RWPE2 (cell line): ENCODE results near the gene FMN1.

ENCODE experiments used
- ATAC-seq: fragments of 200-7000 bp; cut with Tn5 transposase; 3 replicates; pipeline ENCODE4 v1.9.1; 2021; ENCODE audit warnings: low read depth
- DNase-seq: peaks from one replicate; pipeline ENCODE4 v3.0.0-alpha.2; 2020; ENCODE audit warnings: low spot score
- H3K27ac ChIP-seq: fragments of 450-650 bp; 2 replicates; pipeline ENCODE4 v1.5.1; 2017; ENCODE audit warnings: mild to moderate bottlenecking; ENCODE audit not compliant: poor library complexity, severe bottlenecking
- H3K27me3 ChIP-seq: fragments of 250-450 bp; sonication (Bioruptor Pico); 2 replicates; pipeline ENCODE4 v1.5.1; 2021; ENCODE audit warnings: mild to moderate bottlenecking, moderate library complexity; ENCODE audit not compliant: insufficient read depth, poor library complexity, severe bottlenecking
- H3K36me3 ChIP-seq: fragments of 250-450 bp; sonication (Bioruptor Pico); 2 replicates; pipeline ENCODE4 v1.5.1; 2020; ENCODE audit warnings: low read depth, mild to moderate bottlenecking, moderate library complexity
- H3K4me1 ChIP-seq: fragments of 250-450 bp; sonication (Bioruptor Pico); 2 replicates; pipeline ENCODE4 v1.5.1; 2021; ENCODE audit warnings: mild to moderate bottlenecking, moderate library complexity; ENCODE audit not compliant: insufficient read depth, poor library complexity, severe bottlenecking
- H3K4me3 ChIP-seq: fragments of 250-450 bp; sonication (Bioruptor Pico); 2 replicates; pipeline ENCODE4 v1.5.1; 2021; ENCODE audit warnings: mild to moderate bottlenecking, moderate library complexity; ENCODE audit not compliant: severe bottlenecking
- H3K9me3 ChIP-seq: fragments of 250-450 bp; sonication (Bioruptor Pico); 2 replicates; pipeline ENCODE4 v1.5.1; 2021; ENCODE audit warnings: mild to moderate bottlenecking, moderate library complexity; ENCODE audit not compliant: severe bottlenecking
- CTCF ChIP-seq: fragments of 450-650 bp; IDR thresholded peaks from one replicate; pipeline ENCODE4 v1.5.1; 2017; ENCODE audit warnings: mild to moderate bottlenecking, moderate library complexity; ENCODE audit not compliant: poor library complexity, severe bottlenecking

The FMN1 gene

GRCh38 chr15:32859251-32859650, 335.3 kb downstream of the FMN1 start:
- no peak for TF ChIP-seq CTCF
- no peak overlapping the region for H3K27ac ChIP-seq

GRCh38 chr15:32857732-32858131, 336.8 kb downstream of the FMN1 start:
- DNase-seq (no peak), ATAC-seq (no peak)
- no peak for TF ChIP-seq CTCF
- Histone ChIP-seq H3K27me3 (no peaks in the 10 kb centered on the region), H3K4me1 (peaks cover 28% of the 10 kb centered on the region), H3K4me3 (no peak overlapping the region), H3K9me3 (no peaks in the 10 kb centered on the region), H3K27ac (peak overlapping the region; percentile 85), H3K36me3 (no peaks in the 10 kb centered on the region)

More at GRCh38 chr15:32859251-32859650, 335.3 kb downstream of the FMN1 start:
- no peaks in the 10 kb centered on the region for H3K27me3 ChIP-seq
- peaks cover 23% of the 10 kb centered on the region for H3K4me1 ChIP-seq
- ATAC-seq, result no peak
- DNase-seq, result no peak
- H3K36me3 ChIP-seq, result no peaks in the 10 kb centered on the region
- H3K4me3 ChIP-seq, result no peak overlapping the region
- H3K9me3 ChIP-seq, result no peaks in the 10 kb centered on the region

GRCh38 chr15:32856753-32857152, 337.8 kb downstream of the FMN1 start:
- no peaks in the 10 kb centered on the region for H3K27me3 ChIP-seq
- H3K9me3 ChIP-seq, result no peaks in the 10 kb centered on the region
- peak overlapping the region; percentile 85 for H3K27ac ChIP-seq
- no peak for TF ChIP-seq CTCF
- DNase-seq, result no peak
- no peak overlapping the region for H3K4me3 ChIP-seq
- no peak for ATAC-seq
- H3K36me3 ChIP-seq, result no peaks in the 10 kb centered on the region
- H3K4me1 ChIP-seq, result peaks cover 38% of the 10 kb centered on the region

GRCh38 chr15:32855942-32856341, 338.6 kb downstream of the FMN1 start:
- ATAC-seq, result peak; percentile 96
- no peaks in the 10 kb centered on the region for H3K36me3 ChIP-seq
- H3K4me1 ChIP-seq, result peaks cover 46% of the 10 kb centered on the region
- no peak overlapping the region for H3K4me3 ChIP-seq
- no peaks in the 10 kb centered on the region for H3K27me3 ChIP-seq
- peak overlapping the region; percentile 85 for H3K27ac ChIP-seq
- no peak for DNase-seq
- no peaks in the 10 kb centered on the region for H3K9me3 ChIP-seq
- no peak for TF ChIP-seq CTCF

- peak overlapping the region; percentile 77 for H3K27ac ChIP-seq
- no peak for DNase-seq
These were observed 340.9 kb downstream of the FMN1 start for GRCh38 chr15:32853592-32853991.

More at GRCh38 chr15:32853592-32853991, 340.9 kb downstream of the FMN1 start:
- no peak overlapping the region for H3K4me3 ChIP-seq
- ATAC-seq, result no peak
- H3K27me3 ChIP-seq, result no peaks in the 10 kb centered on the region
- H3K4me1 ChIP-seq, result peaks cover 62% of the 10 kb centered on the region
- no peaks in the 10 kb centered on the region for H3K9me3 ChIP-seq
- no peak for TF ChIP-seq CTCF
- H3K36me3 ChIP-seq, result no peaks in the 10 kb centered on the region
